ENCODE measurements around the gene SCARB1. TPM values are rescaled to one million over a fixed set of nuclear protein-coding genes. Genes with fewer than 3 reads are reported as not detected.

SCARB1 gene
- total and polyA plus RNA-seq, 5 donors from 2014 or later: 0.52 to 1.2 (median 0.75) TPM

DNA sequence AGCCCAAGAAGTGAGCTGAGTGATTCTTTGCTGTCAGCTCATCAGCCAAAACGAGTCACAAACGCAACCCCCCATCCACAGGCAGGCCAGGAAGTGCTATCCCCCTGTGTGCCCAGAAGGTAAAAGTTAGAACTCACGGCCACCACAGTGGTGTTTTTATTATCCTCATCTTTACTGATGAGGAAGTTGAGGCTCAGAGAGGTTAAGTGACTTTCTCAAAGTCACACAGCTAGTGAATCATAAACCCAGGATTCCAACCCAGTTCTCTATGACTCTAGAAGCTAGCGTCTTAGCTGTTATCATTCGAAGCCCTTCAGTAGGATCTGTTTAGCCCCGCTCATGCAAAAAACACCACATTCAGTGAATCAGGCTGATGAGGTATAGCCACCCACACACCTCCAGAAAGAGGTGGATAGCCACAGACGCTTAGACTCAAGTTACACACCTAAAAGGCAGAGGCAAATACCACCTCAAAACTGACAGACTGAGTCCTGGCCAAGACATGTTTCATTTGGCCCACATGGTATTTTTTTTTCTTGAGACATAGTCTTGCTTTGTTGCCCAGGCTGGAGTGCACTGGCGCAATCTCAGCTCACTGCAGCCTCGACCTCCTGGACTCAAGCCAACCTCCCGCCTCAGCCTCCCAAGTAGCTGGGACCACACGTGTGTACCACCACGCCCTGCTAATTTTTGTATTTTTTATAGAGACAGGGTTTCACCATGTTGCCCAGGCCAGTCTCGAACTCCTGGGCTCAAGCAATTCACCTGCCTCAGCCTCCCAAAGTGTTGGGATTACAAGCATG lies 100.7 kb downstream of the SCARB1 start:
- peaks cover 0 to 13% (median 7%) of the 10 kb centered on the region in 7 donors for H3K9me3 Mint-ChIP-seq
- DNase-seq (no peak), ATAC-seq (ENCODE audit: low read depth in 2 of 2) (no peak)
- Histone ChIP-seq H3K27me3 (ENCODE audit: control insufficient read depth, insufficient read depth, low read length) (no peaks in the 10 kb centered on the region), H3K36me3 (ENCODE audit: control insufficient read depth, insufficient read depth, low read length) (no peaks in the 10 kb centered on the region), H3K9me3 (ENCODE audit: control insufficient read depth in 2 of 2, low read length in 2 of 2) (peaks cover 10 to 15% of the 10 kb centered on the region in 2 experiments), H3K4me1 (ENCODE audit: control insufficient read depth, insufficient read depth, low read length, poor library complexity, severe bottlenecking) (peaks cover 4% of the 10 kb centered on the region), H3K4me3 (ENCODE audit: low read depth, low read length) (no peak overlapping the region), H3K27ac (ENCODE audit: insufficient read depth, low read length, poor library complexity, severe bottlenecking) (no peak overlapping the region)
- no peak overlapping the region for H3K4me3 Mint-ChIP-seq
- no peaks in the 10 kb centered on the region for H3K36me3 Mint-ChIP-seq
- H3K4me1 Mint-ChIP-seq: peaks cover 0 to 9% (median 4%) of the 10 kb centered on the region in 4 donors
- H3K27ac Mint-ChIP-seq: no peak overlapping the region
- peaks cover 4% of the 10 kb centered on the region for H3K27me3 Mint-ChIP-seq

DNA sequence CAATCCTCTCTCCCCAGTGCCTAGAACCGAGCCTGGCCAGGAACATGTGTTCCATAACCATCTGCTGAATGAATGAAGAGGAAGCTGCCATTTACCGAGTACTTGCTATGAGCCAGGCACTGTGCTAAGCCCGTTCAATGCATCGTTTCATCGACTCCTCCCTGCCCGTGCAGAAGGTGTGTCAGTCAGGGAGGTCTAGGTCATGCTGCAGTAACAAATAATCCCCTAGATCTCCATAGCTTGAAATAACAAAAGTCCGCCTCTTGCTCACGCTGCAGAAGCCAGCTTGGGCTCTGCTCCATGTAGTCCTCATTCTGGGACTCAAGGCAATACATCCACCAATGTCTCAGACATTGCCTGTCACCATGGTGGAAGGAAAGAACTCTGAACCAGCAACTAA lies 101.3 kb downstream of the SCARB1 start:
- no peak for DNase-seq
- no peak overlapping the region for H3K27ac Mint-ChIP-seq
- peaks cover 4% of the 10 kb centered on the region for H3K27me3 Mint-ChIP-seq
- H3K27ac ChIP-seq (ENCODE audit: insufficient read depth, low read length, poor library complexity, severe bottlenecking): no peak overlapping the region
- no peak for ATAC-seq (ENCODE audit: low read depth in 2 of 2)
- no peaks in the 10 kb centered on the region for H3K36me3 ChIP-seq (ENCODE audit: control insufficient read depth, insufficient read depth, low read length)
- H3K27me3 ChIP-seq (ENCODE audit: control insufficient read depth, insufficient read depth, low read length): no peaks in the 10 kb centered on the region
- H3K4me1 ChIP-seq (ENCODE audit: control insufficient read depth, insufficient read depth, low read length, poor library complexity, severe bottlenecking): peaks cover 4% of the 10 kb centered on the region
- H3K9me3 ChIP-seq (ENCODE audit: control insufficient read depth in 2 of 2, low read length in 2 of 2): peaks cover 10 to 15% of the 10 kb centered on the region in 2 experiments
- no peaks in the 10 kb centered on the region for H3K36me3 Mint-ChIP-seq
- H3K9me3 Mint-ChIP-seq: peaks cover 0 to 13% (median 7%) of the 10 kb centered on the region in 7 donors
- H3K4me3 ChIP-seq (ENCODE audit: low read depth, low read length): no peak overlapping the region
- peaks cover 0 to 8% (median 4%) of the 10 kb centered on the region in 4 donors for H3K4me1 Mint-ChIP-seq
- H3K4me3 Mint-ChIP-seq: no peak overlapping the region

DNA sequence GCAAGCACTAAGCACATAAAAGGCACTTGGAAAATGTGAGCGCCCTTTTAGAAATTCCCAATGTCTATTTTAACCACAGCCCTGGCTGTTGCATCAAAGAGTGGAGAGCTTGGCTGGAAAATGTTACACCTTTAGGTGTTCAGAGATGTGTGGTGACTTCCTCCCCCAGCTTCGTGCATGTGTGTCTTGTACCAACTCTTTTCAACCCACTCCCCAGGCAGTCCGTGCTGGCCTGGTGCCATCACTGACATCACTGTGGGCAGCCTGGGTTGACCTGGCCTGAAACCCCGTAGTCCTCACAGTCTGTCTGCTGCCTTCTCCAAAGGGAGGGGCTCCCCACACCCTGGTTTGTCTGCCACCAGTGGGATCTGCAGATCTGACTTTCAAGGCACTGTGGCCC lies 101.8 kb downstream of the SCARB1 start:
- H3K4me1 ChIP-seq (ENCODE audit: control insufficient read depth, insufficient read depth, low read length, poor library complexity, severe bottlenecking): no peaks in the 10 kb centered on the region
- H3K27me3 ChIP-seq (ENCODE audit: control insufficient read depth, insufficient read depth, low read length): no peaks in the 10 kb centered on the region
- peaks cover 0 to 13% (median 9%) of the 10 kb centered on the region in 7 donors for H3K9me3 Mint-ChIP-seq
- peaks cover 10 to 15% of the 10 kb centered on the region in 2 experiments for H3K9me3 ChIP-seq (ENCODE audit: control insufficient read depth in 2 of 2, low read length in 2 of 2)
- ATAC-seq (ENCODE audit: low read depth in 2 of 2) (no peak), DNase-seq (no peak)
- H3K27ac ChIP-seq (ENCODE audit: insufficient read depth, low read length, poor library complexity, severe bottlenecking): no peak overlapping the region
- H3K4me3 ChIP-seq (ENCODE audit: low read depth, low read length): no peak overlapping the region
- H3K4me1 Mint-ChIP-seq: peaks cover 0 to 2% (median 1%) of the 10 kb centered on the region in 4 donors
- peaks cover 4% of the 10 kb centered on the region for H3K27me3 Mint-ChIP-seq
- H3K36me3 Mint-ChIP-seq: no peaks in the 10 kb centered on the region
- no peak overlapping the region for H3K4me3 Mint-ChIP-seq
- no peaks in the 10 kb centered on the region for H3K36me3 ChIP-seq (ENCODE audit: control insufficient read depth, insufficient read depth, low read length)
- H3K27ac Mint-ChIP-seq: no peak overlapping the region

DNA sequence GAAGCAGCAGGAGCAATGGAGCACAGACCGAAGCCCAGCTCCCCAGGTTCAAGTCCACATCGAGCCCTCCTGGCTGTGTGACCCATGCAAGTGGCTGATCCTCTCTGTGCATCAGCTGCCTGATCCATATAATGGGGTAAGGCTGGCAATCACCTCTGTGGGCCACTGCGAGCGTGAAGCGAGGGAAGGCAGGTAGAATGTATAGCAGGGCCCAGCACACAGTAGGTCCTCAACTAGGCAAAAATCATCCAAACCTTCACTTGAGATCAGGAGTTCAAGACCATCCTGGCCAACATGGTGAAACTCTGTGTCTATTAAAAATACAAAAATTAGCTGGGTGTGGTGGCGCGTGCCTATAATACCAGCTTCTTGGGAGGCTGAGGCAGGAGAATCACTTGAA lies 102.6 kb downstream of the SCARB1 start:
- Mint-ChIP-seq H3K27ac (no peak overlapping the region), H3K4me3 (no peak overlapping the region), H3K9me3 (peaks cover 0 to 13% (median 9%) of the 10 kb centered on the region in 7 donors), H3K27me3 (peaks cover 8% of the 10 kb centered on the region), H3K4me1 (peaks cover 0 to 2% (median 0%) of the 10 kb centered on the region in 4 donors), H3K36me3 (no peaks in the 10 kb centered on the region)
- H3K27ac ChIP-seq (ENCODE audit: insufficient read depth, low read length, poor library complexity, severe bottlenecking): no peak overlapping the region
- no peaks in the 10 kb centered on the region for H3K36me3 ChIP-seq (ENCODE audit: control insufficient read depth, insufficient read depth, low read length)
- ATAC-seq (ENCODE audit: low read depth in 2 of 2) (no peak), DNase-seq (no peak)
- peaks cover 10 to 15% of the 10 kb centered on the region in 2 experiments for H3K9me3 ChIP-seq (ENCODE audit: control insufficient read depth in 2 of 2, low read length in 2 of 2)
- H3K27me3 ChIP-seq (ENCODE audit: control insufficient read depth, insufficient read depth, low read length): no peaks in the 10 kb centered on the region
- H3K4me1 ChIP-seq (ENCODE audit: control insufficient read depth, insufficient read depth, low read length, poor library complexity, severe bottlenecking): no peaks in the 10 kb centered on the region
- no peak overlapping the region for H3K4me3 ChIP-seq (ENCODE audit: low read depth, low read length)

DNA sequence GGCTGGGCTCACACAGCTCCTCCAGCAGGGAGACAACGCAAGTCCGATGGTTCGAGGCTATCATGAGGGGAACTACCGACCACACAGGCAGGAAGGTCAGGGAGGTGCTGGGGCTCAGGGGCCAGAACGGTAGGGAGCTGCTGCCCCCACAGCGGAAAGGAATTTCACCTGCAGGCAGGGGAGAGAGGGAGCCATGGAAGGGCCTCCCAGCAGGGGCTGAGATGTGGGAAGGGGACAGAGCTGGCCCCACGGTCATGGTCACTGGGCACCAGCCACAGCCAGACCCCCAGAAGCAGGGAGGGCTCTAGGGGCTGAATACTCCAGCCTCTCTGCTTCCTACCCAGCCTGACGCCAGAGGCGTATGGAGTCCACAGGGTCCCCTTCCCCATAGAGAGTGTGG lies 103.1 kb downstream of the SCARB1 start:
- Mint-ChIP-seq H3K36me3 (no peaks in the 10 kb centered on the region), H3K4me1 (peaks cover 0 to 2% (median 0%) of the 10 kb centered on the region in 4 donors), H3K9me3 (peaks cover 0 to 12% (median 7%) of the 10 kb centered on the region in 7 donors), H3K27me3 (peaks cover 8% of the 10 kb centered on the region), H3K4me3 (no peak overlapping the region), H3K27ac (no peak overlapping the region)
- H3K4me3 ChIP-seq (ENCODE audit: low read depth, low read length): no peak overlapping the region
- no peaks in the 10 kb centered on the region for H3K36me3 ChIP-seq (ENCODE audit: control insufficient read depth, insufficient read depth, low read length)
- ATAC-seq (ENCODE audit: low read depth in 2 of 2) (no peak), DNase-seq (no peak)
- no peak overlapping the region for H3K27ac ChIP-seq (ENCODE audit: insufficient read depth, low read length, poor library complexity, severe bottlenecking)
- peaks cover 10 to 14% of the 10 kb centered on the region in 2 experiments for H3K9me3 ChIP-seq (ENCODE audit: control insufficient read depth in 2 of 2, low read length in 2 of 2)
- no peaks in the 10 kb centered on the region for H3K4me1 ChIP-seq (ENCODE audit: control insufficient read depth, insufficient read depth, low read length, poor library complexity, severe bottlenecking)
- no peaks in the 10 kb centered on the region for H3K27me3 ChIP-seq (ENCODE audit: control insufficient read depth, insufficient read depth, low read length)

DNA sequence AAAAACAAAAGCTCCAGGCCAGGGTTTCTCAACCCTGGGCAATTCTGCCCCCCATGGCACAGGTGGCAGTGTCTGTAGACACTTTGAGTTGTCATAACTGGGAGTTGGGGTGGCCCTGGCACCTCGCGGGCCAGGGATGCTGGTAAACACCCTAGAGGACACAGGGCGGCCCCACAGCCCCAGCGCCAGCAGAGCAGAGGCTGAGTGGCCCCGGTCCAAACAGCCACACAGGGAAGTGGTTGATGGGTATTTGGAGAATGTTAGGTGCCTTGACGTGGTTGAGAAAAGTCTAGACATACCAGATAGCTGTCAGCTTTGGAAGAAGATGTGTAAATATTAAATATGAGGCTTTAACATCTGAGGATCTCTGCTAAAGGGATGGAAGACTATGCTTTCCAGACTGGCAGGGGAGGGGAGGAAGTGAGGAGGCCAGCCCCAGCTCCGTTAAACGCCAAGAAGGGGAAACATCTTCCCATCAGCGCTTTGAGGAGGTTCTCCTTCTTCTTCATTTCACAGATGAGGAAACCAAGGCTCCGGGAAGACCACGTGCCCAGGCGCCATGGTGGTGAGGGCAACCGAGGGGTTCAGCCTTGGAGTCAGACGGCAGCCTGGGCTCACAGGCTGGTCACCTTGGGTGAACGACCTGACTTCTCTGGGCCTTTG lies 103.7 kb downstream of the SCARB1 start:
- no peak for DNase-seq

DNA sequence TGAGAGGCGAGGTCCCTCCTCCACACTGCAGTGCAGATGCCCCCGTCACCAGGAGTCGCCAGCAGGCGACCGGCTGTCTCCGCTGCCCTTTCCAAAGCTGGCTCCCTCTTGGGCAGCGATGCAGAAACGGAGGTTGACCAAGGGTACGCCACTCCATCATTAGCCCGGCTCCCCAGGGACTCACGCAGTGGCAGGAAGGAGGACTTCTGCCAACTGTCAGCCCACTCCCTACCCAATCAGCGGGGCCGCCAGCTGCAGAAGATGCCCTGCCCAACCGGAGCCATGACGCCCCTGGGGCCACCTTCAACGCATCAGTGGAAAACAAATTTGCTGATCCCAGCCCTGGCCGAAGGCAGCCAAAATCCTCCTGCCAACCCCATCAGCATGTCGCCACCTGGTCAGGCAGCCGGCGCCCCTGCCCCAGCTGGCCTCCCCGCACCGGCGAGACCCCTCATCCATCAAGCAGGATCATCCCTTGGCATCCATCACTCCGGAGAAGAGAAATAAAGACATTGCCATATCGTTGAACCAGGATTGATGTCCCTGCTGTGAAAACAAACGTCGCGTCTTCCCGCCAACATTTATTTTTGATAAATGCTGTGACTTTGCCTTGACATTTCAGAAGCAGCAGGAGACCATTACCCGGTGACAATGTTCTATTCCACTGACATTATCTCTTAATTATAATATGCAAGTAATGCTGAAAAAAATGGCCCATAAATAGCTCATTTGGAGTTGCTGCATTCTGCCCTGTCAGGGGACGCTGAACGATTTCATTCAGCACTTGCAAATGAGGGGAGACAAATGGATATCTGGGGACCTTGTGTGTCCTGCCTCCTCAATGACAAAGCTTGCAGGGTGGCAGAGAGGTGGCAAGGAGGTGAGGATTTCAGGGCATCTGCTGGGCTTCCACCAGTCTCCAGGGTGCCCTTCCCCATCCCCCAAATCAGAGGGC lies 105.1 kb downstream of the SCARB1 start:
- H3K4me3 ChIP-seq (ENCODE audit: low read depth, low read length): no peak overlapping the region
- no peak overlapping the region for H3K27ac ChIP-seq (ENCODE audit: insufficient read depth, low read length, poor library complexity, severe bottlenecking)
- DNase-seq (no peak), ATAC-seq (ENCODE audit: low read depth in 2 of 2) (no peak)
- no peaks in the 10 kb centered on the region for H3K9me3 ChIP-seq (ENCODE audit: control insufficient read depth in 2 of 2, low read length in 2 of 2)
- no peaks in the 10 kb centered on the region for H3K27me3 ChIP-seq (ENCODE audit: control insufficient read depth, insufficient read depth, low read length)
- no peak overlapping the region for H3K27ac Mint-ChIP-seq
- no peak overlapping the region for H3K4me3 Mint-ChIP-seq
- peaks cover 0 to 4% (median 0%) of the 10 kb centered on the region in 4 donors for H3K4me1 Mint-ChIP-seq
- no peaks in the 10 kb centered on the region for H3K4me1 ChIP-seq (ENCODE audit: control insufficient read depth, insufficient read depth, low read length, poor library complexity, severe bottlenecking)
- no peaks in the 10 kb centered on the region for H3K36me3 Mint-ChIP-seq
- peaks cover 8% of the 10 kb centered on the region for H3K27me3 Mint-ChIP-seq
- H3K36me3 ChIP-seq (ENCODE audit: control insufficient read depth, insufficient read depth, low read length): no peaks in the 10 kb centered on the region
- H3K9me3 Mint-ChIP-seq: peaks cover 0 to 5% (median 4%) of the 10 kb centered on the region in 7 donors

More for the DNA sequence above, 103.7 kb downstream of the SCARB1 start:
- H3K9me3 ChIP-seq (ENCODE audit: control insufficient read depth in 2 of 2, low read length in 2 of 2): peaks cover 4 to 8% of the 10 kb centered on the region in 2 experiments
- no peak for ATAC-seq (ENCODE audit: low read depth in 2 of 2)
- no peaks in the 10 kb centered on the region for H3K36me3 ChIP-seq (ENCODE audit: control insufficient read depth, insufficient read depth, low read length)
- H3K27ac ChIP-seq (ENCODE audit: insufficient read depth, low read length, poor library complexity, severe bottlenecking): no peak overlapping the region
- Mint-ChIP-seq H3K4me3 (no peak overlapping the region), H3K36me3 (no peaks in the 10 kb centered on the region), H3K27me3 (peaks cover 8% of the 10 kb centered on the region), H3K9me3 (peaks cover 0 to 9% (median 5%) of the 10 kb centered on the region in 7 donors), H3K4me1 (peaks cover 0 to 4% (median 0%) of the 10 kb centered on the region in 4 donors), H3K27ac (peak overlapping the region in 1 of 3 donors; percentile 64)
- no peak overlapping the region for H3K4me3 ChIP-seq (ENCODE audit: low read depth, low read length)
- no peaks in the 10 kb centered on the region for H3K27me3 ChIP-seq (ENCODE audit: control insufficient read depth, insufficient read depth, low read length)
- no peaks in the 10 kb centered on the region for H3K4me1 ChIP-seq (ENCODE audit: control insufficient read depth, insufficient read depth, low read length, poor library complexity, severe bottlenecking)
